HepG2 (cell line): ENCODE data around the gene CAPN11. TPM values are rescaled to one million over a fixed set of nuclear protein-coding genes. Genes with fewer than 3 reads are reported as not detected.

Experiments used
- ARNTL ChIP-seq: sonication (generic); formaldehyde crosslinking; IDR thresholded peaks from 2 replicates; pipeline ENCODE4 v1.4.0; 2020; ENCODE audit warnings: mild to moderate bottlenecking, missing genetic modification reagents
- CBFB ChIP-seq: sonication (generic); formaldehyde crosslinking; IDR thresholded peaks from 2 replicates; pipeline ENCODE4 v1.4.0; 2020; ENCODE audit warnings: missing genetic modification reagents
- GLMP ChIP-seq: sonication (generic); formaldehyde crosslinking; IDR thresholded peaks from 2 replicates; pipeline ENCODE4 v1.9.0; 2021; ENCODE audit warnings: missing genetic modification reagents, mild to moderate bottlenecking, borderline replicate concordance
- HDAC2 ChIP-seq: sonication (generic); formaldehyde crosslinking; IDR thresholded peaks from 2 replicates; pipeline ENCODE4 v1.4.0; 2020; ENCODE audit warnings: missing genetic modification reagents
- HNF4A ChIP-seq: sonication (generic); formaldehyde crosslinking; IDR thresholded peaks from 2 replicates; pipeline ENCODE4 v1.4.0; 2020; ENCODE audit warnings: missing genetic modification reagents
- ISX ChIP-seq: sonication (generic); formaldehyde crosslinking; conservative IDR thresholded peaks from 2 replicates; pipeline ENCODE4 v1.5.0; 2020; ENCODE audit warnings: missing genetic modification reagents
- KDM1A ChIP-seq: IDR thresholded peaks from 2 replicates; pipeline ENCODE4 v1.6.1; 2016; ENCODE audit warnings: missing compliant biosample characterization
- MATR3 ChIP-seq: sonication (generic); formaldehyde crosslinking; IDR thresholded peaks from 2 replicates; pipeline ENCODE4 v1.4.0; 2020; ENCODE audit warnings: missing genetic modification reagents
- MEF2D ChIP-seq: sonication (generic); formaldehyde crosslinking; IDR thresholded peaks from 2 replicates; pipeline ENCODE4 v1.5.1; 2020; ENCODE audit warnings: mild to moderate bottlenecking, missing genetic modification reagents
- MLXIP ChIP-seq: sonication (generic); formaldehyde crosslinking; IDR thresholded peaks from 2 replicates; pipeline ENCODE4 v1.9.0; 2021; ENCODE audit warnings: missing genetic modification reagents, borderline replicate concordance
- NAIF1 ChIP-seq: sonication (generic); formaldehyde crosslinking; IDR thresholded peaks from 2 replicates; pipeline ENCODE4 v1.5.0; 2020; ENCODE audit warnings: mild to moderate bottlenecking, missing genetic modification reagents, borderline replicate concordance
- NFE2 ChIP-seq: sonication (generic); formaldehyde crosslinking; IDR thresholded peaks from 2 replicates; pipeline ENCODE4 v1.4.0; 2020; ENCODE audit warnings: missing genetic modification reagents
- PAWR ChIP-seq: sonication (generic); formaldehyde crosslinking; IDR thresholded peaks from 2 replicates; pipeline ENCODE4 v1.4.0; 2020; ENCODE audit warnings: missing genetic modification reagents, mild to moderate bottlenecking, borderline replicate concordance
- POLR2AphosphoS5 ChIP-seq: IDR thresholded peaks from 2 replicates; pipeline ENCODE4 v1.6.1; 2012; ENCODE audit warnings: low read depth, low read length
- RBAK ChIP-seq: sonication (generic); formaldehyde crosslinking; IDR thresholded peaks from 2 replicates; pipeline ENCODE4 v1.5.1; 2020; ENCODE audit warnings: mild to moderate bottlenecking, missing genetic modification reagents
- SIX4 ChIP-seq: sonication (generic); formaldehyde crosslinking; IDR thresholded peaks from 2 replicates; pipeline ENCODE4 v1.4.0; 2020; ENCODE audit warnings: missing genetic modification reagents
- TCF12 ChIP-seq, 2 experiments: fragments of 450-650 bp in 1 of 2; sonication (generic) in 1 of 2; formaldehyde crosslinking in 1 of 2; IDR thresholded peaks; 2 replicates each; pipeline versions ENCODE4 v1.6.1 to v1.8.0; 2017 to 2022; ENCODE audit warnings: antibody characterized with exemption in 1 of 2, mild to moderate bottlenecking in 1 of 2, missing genetic modification reagents in 1 of 2, moderate library complexity in 1 of 2
- ZBTB38 ChIP-seq: sonication (generic); formaldehyde crosslinking; IDR thresholded peaks from 2 replicates; pipeline ENCODE4 v1.5.1; 2020; ENCODE audit warnings: mild to moderate bottlenecking, missing genetic modification reagents
- ZNF256 ChIP-seq: sonication (generic); formaldehyde crosslinking; conservative IDR thresholded peaks from 2 replicates; pipeline ENCODE4 v1.4.0; 2020; ENCODE audit warnings: missing genetic modification reagents
- ZNF282 ChIP-seq: fragments of 450-650 bp; IDR thresholded peaks from 2 replicates; pipeline ENCODE4 v1.6.1; 2018; ENCODE audit not compliant: partially characterized antibody
- ZNF451 ChIP-seq: sonication (generic); formaldehyde crosslinking; IDR thresholded peaks from 2 replicates; pipeline ENCODE4 v1.5.0; 2020; ENCODE audit warnings: mild to moderate bottlenecking, missing genetic modification reagents
- ZNF512 ChIP-seq: sonication (generic); formaldehyde crosslinking; IDR thresholded peaks from 2 replicates; pipeline ENCODE4 v1.4.0; 2020; ENCODE audit warnings: mild to moderate bottlenecking, missing genetic modification reagents
- ZNF512B ChIP-seq: sonication (generic); formaldehyde crosslinking; IDR thresholded peaks from 2 replicates; pipeline ENCODE4 v1.5.1; 2020; ENCODE audit warnings: missing genetic modification reagents, mild to moderate bottlenecking, borderline replicate concordance
- ZNF841 ChIP-seq: sonication (generic); formaldehyde crosslinking; IDR thresholded peaks from 2 replicates; pipeline ENCODE4 v1.8.1; 2023; ENCODE audit warnings: missing genetic modification reagents, borderline replicate concordance
- ZNF878 ChIP-seq: sonication (generic); formaldehyde crosslinking; IDR thresholded peaks from 2 replicates; pipeline ENCODE4 v1.8.1; 2023; ENCODE audit warnings: mild to moderate bottlenecking, missing genetic modification reagents, moderate library complexity
- polyA plus RNA-seq, 8 experiments: library from polyadenylated mRNA; depleted of rRNA in 3 of 8; stranded (reverse) in 7 of 8; unstranded in 1 of 8; fragments of >200 nt; fragmentation: Illumina TruSeq in 4 of 8; extraction: Trizol in 4 of 8; gene quantifications; 2 replicates each; pipeline versions ENCODE4 v1.2.1 to v1.2.3, GENCODE V29; 2011 to 2016; ENCODE audit warnings: low read depth in 4 of 8, missing spikeins in 1 of 8, mixed read lengths in 1 of 8; ENCODE audit not compliant: insufficient read depth in 1 of 8
- total RNA-seq, 5 experiments: library from RNA; depleted of rRNA; stranded (reverse); fragments of >200 nt; fragmentation: Illumina TruSeq; extraction: Trizol; gene quantifications; 2 replicates each; pipeline ENCODE4 v1.2.3, GENCODE V29; 2016; ENCODE audit warnings: low read depth in 1 of 5

Gene CAPN11
- total and polyA plus RNA-seq, 2 of the 13 experiments (the other 11 are each of a cell fraction or from before 2014, with no cell fraction given): 0.07 to 0.11 TPM

- TF ChIP-seq ISX (CRISPR knock-in tag): no peak
- peak; percentile 15; the same call in 1 of the 2 replicates for TF ChIP-seq KDM1A (CRISPR knock-in tag)
- no peak for TF ChIP-seq GLMP (CRISPR knock-in tag)
- no peak for TF ChIP-seq CBFB
- TF ChIP-seq MEF2D: no peak
- no peak for TF ChIP-seq PAWR (CRISPR knock-in tag)
- TF ChIP-seq ZBTB38 (CRISPR knock-in tag): no peak
- no peak for TF ChIP-seq MLXIP (CRISPR knock-in tag)
- no peak for TF ChIP-seq MATR3 (CRISPR knock-in tag)
- TF ChIP-seq ZNF841 (CRISPR knock-in tag): no peak
- TF ChIP-seq ZNF256: no peak
- TF ChIP-seq ZNF451 (CRISPR knock-in tag): no peak
- TF ChIP-seq SIX4 (CRISPR knock-in tag): no peak
- no peak for TF ChIP-seq ARNTL (CRISPR knock-in tag)
- no peak for TF ChIP-seq NFE2
- peak; percentile 76 for TF ChIP-seq HNF4A (CRISPR knock-in tag)
- TF ChIP-seq RBAK: no peak
- TF ChIP-seq NAIF1: no peak
- no peak for TF ChIP-seq ZNF512B (CRISPR knock-in tag)
- no peak for TF ChIP-seq ZNF878 (CRISPR knock-in tag)
- no peak for TF ChIP-seq ZNF512 (CRISPR knock-in tag)
- TF ChIP-seq TCF12 (IDR thresholded peaks at IDR 0.05): no peak
- no peak for TF ChIP-seq TCF12 (CRISPR knock-in tag; IDR thresholded peaks at IDR 0.05)
- peak; percentile 38; the same call in 1 of the 2 replicates for TF ChIP-seq HDAC2 (CRISPR knock-in tag)
- TF ChIP-seq POLR2AphosphoS5: no peak
- no peak for TF ChIP-seq ZNF282
Observed at GRCh38 chr6:44207966-44208365, 49.3 kb downstream of the CAPN11 start (continued).
